Lower lobe of right lung (tissue), 2 donors: ENCODE measurements around the gene FRY. TPM values are rescaled to one million over a fixed set of nuclear protein-coding genes. Genes with fewer than 3 reads are reported as not detected.

Experiments
- ATAC-seq, 2 donors: fragments of 200-7000 bp; cut with Tn5 transposase; one replicate each; pipeline ENCODE4 v1.9.1; 2020 to 2022; ENCODE audit warnings: mild to moderate bottlenecking in 2 of 2, moderate library complexity in 2 of 2
- DNase-seq: peaks from one replicate; pipeline ENCODE4 v3.0.0-alpha.2; 2020
- H3K27ac ChIP-seq: fragments of 200-600 bp; one replicate; pipeline ENCODE4 v1.8.0; 2022
- H3K27me3 ChIP-seq: fragments of 200-600 bp; one replicate; pipeline ENCODE4 v1.8.0; 2022; ENCODE audit warnings: low read depth
- H3K36me3 ChIP-seq: fragments of 200-600 bp; one replicate; pipeline ENCODE4 v1.8.0; 2022; ENCODE audit warnings: mild to moderate bottlenecking
- H3K4me1 ChIP-seq: fragments of 200-600 bp; one replicate; pipeline ENCODE4 v1.8.0; 2022
- H3K4me3 ChIP-seq: fragments of 200-600 bp; one replicate; pipeline ENCODE4 v1.8.0; 2022; ENCODE audit warnings: mild to moderate bottlenecking
- H3K9me3 ChIP-seq: fragments of 200-600 bp; one replicate; pipeline ENCODE4 v1.8.0; 2022
- intact Hi-C: fragments of 100-400 bp; cut with DNase I; formaldehyde crosslinking; loops from one replicate; pipeline ENCODE4 v1.11.0; 2022
- total RNA-seq: library from RNA; stranded (reverse); fragmentation: NEBNext Ultra II Directional; extraction: Animal tissue kit (Norgen Biotek cat#: 25700); gene quantifications from one replicate; pipeline ENCODE4 v1.2.1, GENCODE V29; 2021
- TF ChIP-seq, protein P1 (sequence below): fragments of 200-600 bp; IDR thresholded peaks from one replicate; pipeline ENCODE4 v1.8.0; 2022; ENCODE audit warnings: antibody characterized with exemption, mild to moderate bottlenecking
- donor health status: DM: no; HTN: yes; CAD: no; lungs with severe emphysema.

Gene FRY
- total RNA-seq, 1 donor from 2014 or later: 93.7 TPM

- Histone ChIP-seq H3K27ac (no peak overlapping the region), H3K4me3 (no peak overlapping the region), H3K27me3 (no peaks in the 10 kb centered on the region), H3K9me3 (no peaks in the 10 kb centered on the region), H3K36me3 (no peaks in the 10 kb centered on the region), H3K4me1 (no peaks in the 10 kb centered on the region)
- ATAC-seq (no peak), DNase-seq (no peak)
- intact Hi-C loops: no loop called here
- TF ChIP-seq, protein P1, sequence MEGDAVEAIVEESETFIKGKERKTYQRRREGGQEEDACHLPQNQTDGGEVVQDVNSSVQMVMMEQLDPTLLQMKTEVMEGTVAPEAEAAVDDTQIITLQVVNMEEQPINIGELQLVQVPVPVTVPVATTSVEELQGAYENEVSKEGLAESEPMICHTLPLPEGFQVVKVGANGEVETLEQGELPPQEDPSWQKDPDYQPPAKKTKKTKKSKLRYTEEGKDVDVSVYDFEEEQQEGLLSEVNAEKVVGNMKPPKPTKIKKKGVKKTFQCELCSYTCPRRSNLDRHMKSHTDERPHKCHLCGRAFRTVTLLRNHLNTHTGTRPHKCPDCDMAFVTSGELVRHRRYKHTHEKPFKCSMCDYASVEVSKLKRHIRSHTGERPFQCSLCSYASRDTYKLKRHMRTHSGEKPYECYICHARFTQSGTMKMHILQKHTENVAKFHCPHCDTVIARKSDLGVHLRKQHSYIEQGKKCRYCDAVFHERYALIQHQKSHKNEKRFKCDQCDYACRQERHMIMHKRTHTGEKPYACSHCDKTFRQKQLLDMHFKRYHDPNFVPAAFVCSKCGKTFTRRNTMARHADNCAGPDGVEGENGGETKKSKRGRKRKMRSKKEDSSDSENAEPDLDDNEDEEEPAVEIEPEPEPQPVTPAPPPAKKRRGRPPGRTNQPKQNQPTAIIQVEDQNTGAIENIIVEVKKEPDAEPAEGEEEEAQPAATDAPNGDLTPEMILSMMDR: no peak
These were observed 60.9 kb downstream of the FRY start for GRCh38 chr13:32092496-32092895.

GRCh38 chr13:32093006-32093405 lies 61.4 kb downstream of the FRY start:
- no peak overlapping the region for H3K4me3 ChIP-seq
- intact Hi-C loops: no loop called here
- no peaks in the 10 kb centered on the region for H3K9me3 ChIP-seq
- H3K27me3 ChIP-seq: no peaks in the 10 kb centered on the region
- H3K36me3 ChIP-seq: no peaks in the 10 kb centered on the region
- no peak for DNase-seq
- H3K27ac ChIP-seq: no peak overlapping the region
- no peak for ATAC-seq
- TF ChIP-seq, protein P1: no peak
- H3K4me1 ChIP-seq: no peaks in the 10 kb centered on the region

GRCh38 chr13:32098272-32098671 lies 66.7 kb downstream of the FRY start:
- intact Hi-C loops: no loop called here
- no peak overlapping the region for H3K27ac ChIP-seq

DNA sequence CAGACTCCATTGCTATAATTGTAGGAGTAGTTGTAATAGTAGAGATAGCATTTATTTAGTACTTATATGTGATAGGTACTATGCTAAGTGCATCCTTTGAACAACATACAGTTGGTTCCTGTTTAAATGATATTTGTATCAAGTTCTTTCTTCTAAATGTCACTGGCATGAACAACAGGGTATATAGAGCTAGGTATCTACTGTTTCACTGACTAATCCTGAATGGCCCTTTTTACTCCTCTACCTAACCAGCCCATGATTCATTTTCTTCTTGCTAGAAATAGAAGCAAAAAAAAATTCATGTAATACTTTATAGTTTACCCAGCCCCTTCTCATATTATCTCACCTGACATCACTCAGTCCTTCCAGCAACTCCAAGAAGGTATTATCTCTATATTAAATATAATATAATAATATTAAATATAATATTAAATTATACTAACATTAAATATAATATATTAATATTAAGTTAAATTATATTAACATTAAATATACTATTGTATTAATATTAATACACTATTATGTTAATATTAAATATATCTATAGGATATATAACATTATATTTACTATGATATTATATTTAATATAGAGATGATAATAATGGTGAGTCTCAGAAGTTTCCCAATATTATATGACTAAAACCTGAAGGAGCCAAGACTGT lies 74.2 kb downstream of the FRY start:
- Histone ChIP-seq H3K9me3 (no peaks in the 10 kb centered on the region), H3K36me3 (peaks cover 8% of the 10 kb centered on the region), H3K4me1 (no peaks in the 10 kb centered on the region), H3K27ac (no peak overlapping the region), H3K4me3 (no peak overlapping the region), H3K27me3 (no peaks in the 10 kb centered on the region)
- ATAC-seq (no peak), DNase-seq (no peak)
- TF ChIP-seq, protein P1: no peak
- intact Hi-C loops: no loop called here

More at GRCh38 chr13:32098272-32098671, 66.7 kb downstream of the FRY start:
- ATAC-seq (no peak), DNase-seq (no peak)
- TF ChIP-seq, protein P1: no peak
- Histone ChIP-seq H3K36me3 (peaks cover 8% of the 10 kb centered on the region), H3K4me1 (no peaks in the 10 kb centered on the region), H3K4me3 (no peak overlapping the region), H3K9me3 (no peaks in the 10 kb centered on the region), H3K27me3 (no peaks in the 10 kb centered on the region)

DNA sequence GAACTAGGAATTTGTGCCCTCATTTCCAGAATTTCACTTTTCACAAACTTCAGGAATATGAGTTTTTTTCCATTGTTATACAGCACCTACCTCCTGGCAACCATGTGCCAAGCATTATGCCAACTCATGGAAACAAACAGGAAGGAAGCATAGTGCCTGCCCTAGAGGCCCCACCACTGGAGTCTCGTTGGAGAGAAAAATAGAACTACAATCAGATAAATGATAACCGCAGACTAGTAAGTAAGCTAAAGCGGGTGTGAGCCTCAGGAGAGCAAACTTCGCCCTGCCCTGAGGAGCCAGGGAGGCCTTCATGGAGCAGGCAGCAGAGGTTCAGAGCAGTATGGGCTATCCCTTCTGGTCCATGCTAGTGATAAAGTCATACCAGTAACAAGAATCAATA lies 75.9 kb downstream of the FRY start:
- Histone ChIP-seq H3K9me3 (no peaks in the 10 kb centered on the region), H3K36me3 (peaks cover 5% of the 10 kb centered on the region), H3K27me3 (no peaks in the 10 kb centered on the region), H3K4me3 (no peak overlapping the region), H3K4me1 (no peaks in the 10 kb centered on the region), H3K27ac (no peak overlapping the region)
- DNase-seq: no peak
- TF ChIP-seq, protein P1: no peak
- intact Hi-C loops: no loop called here
- peak in 1 of 2 donors; percentile 9 for ATAC-seq
